ENCODE measurements around the gene STX4. TPM values are rescaled to one million over a fixed set of nuclear protein-coding genes. Genes with fewer than 3 reads are reported as not detected.

The STX4 gene, protein sequence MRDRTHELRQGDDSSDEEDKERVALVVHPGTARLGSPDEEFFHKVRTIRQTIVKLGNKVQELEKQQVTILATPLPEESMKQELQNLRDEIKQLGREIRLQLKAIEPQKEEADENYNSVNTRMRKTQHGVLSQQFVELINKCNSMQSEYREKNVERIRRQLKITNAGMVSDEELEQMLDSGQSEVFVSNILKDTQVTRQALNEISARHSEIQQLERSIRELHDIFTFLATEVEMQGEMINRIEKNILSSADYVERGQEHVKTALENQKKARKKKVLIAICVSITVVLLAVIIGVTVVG
- 10 to 100 TPM; 19.0 to 35.9 (median 25.1) TPM for total RNA-seq

DNA sequence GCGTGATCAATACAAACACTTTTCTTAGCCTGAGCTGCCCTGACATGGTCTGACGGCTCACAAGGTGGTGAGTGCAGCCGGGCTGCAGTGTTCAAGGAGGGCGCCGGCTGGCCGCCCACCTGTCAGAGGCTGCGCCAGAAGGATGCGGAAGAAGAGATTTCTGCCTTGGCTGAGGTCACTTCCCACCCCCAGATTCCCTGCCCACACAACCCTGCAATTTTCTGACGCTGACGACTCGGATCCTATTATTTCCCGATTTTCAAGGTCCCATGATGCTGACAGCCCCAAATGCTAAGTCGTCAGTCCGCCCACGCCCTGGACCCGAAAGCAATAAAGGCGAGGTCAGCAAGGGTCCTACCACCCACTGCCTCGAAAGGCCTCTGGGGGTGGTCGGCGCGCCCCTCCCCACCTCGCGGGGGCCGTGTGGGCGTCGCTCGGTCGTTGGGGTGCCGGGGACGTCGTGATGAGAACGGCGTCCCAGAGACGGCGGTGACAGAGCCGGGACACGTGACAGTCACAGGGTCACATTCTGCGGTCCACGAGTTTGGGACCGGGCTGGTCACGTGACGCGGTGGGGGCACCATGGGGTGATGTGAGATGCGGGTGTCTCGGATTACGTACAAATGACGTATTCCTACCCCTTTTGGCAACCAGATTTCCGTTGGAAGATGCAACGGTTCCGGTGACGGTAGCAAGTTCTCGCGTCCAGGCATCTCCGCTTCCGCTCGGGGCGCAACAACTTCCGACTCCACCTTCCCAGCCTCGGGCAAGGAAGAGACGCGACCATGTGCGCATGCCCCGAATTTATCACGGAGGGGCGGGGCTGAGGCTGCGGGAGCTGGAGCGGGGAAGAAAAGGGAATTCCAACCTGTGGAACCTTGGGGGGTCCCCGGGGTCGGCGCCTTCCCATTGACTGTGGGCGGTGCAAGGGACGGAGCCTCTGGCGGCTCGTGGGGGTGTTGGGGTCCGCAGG, at the start of gene STX4:
TSS of gene STX4 (plus strand) at position 823 of the 973 bp plus-strand sequence. CDS start 248 bp downstream, outside the sequence.
- Histone ChIP-seq H3K4me3 (peak within 1 kb of the TSS; percentile 59 to 99 (median 88)), H3K27ac (peak within 1 kb of the TSS; percentile 89 to 97 (median 95)), H3K36me3 (peaks cover 8 to 35% (median 9%) of the 10 kb centered on the region in 3 donors), H3K4me1 (peaks cover 10 to 38% (median 17%) of the 10 kb centered on the region in 3 donors), H3K27me3 (no peaks in the 10 kb centered on the region), H3K9me3 (no peaks in the 10 kb centered on the region)
- WGBS, 2 donors, result 0 to 1% methylated on average over 19 to 31 of the region's 75 CpGs
- intact Hi-C loops (cut with DNase I), result no loop called here
- peak; percentile 91 for DNase-seq
- TF ChIP-seq POLR2A (IDR thresholded peaks at IDR 0.05), result peak in 2 of 4 donors; percentile 31 to 64
- TF ChIP-seq, protein P1, sequence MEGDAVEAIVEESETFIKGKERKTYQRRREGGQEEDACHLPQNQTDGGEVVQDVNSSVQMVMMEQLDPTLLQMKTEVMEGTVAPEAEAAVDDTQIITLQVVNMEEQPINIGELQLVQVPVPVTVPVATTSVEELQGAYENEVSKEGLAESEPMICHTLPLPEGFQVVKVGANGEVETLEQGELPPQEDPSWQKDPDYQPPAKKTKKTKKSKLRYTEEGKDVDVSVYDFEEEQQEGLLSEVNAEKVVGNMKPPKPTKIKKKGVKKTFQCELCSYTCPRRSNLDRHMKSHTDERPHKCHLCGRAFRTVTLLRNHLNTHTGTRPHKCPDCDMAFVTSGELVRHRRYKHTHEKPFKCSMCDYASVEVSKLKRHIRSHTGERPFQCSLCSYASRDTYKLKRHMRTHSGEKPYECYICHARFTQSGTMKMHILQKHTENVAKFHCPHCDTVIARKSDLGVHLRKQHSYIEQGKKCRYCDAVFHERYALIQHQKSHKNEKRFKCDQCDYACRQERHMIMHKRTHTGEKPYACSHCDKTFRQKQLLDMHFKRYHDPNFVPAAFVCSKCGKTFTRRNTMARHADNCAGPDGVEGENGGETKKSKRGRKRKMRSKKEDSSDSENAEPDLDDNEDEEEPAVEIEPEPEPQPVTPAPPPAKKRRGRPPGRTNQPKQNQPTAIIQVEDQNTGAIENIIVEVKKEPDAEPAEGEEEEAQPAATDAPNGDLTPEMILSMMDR (IDR thresholded peaks at IDR 0.05), result peak in 1 of 6 experiments; percentile 19

DNA sequence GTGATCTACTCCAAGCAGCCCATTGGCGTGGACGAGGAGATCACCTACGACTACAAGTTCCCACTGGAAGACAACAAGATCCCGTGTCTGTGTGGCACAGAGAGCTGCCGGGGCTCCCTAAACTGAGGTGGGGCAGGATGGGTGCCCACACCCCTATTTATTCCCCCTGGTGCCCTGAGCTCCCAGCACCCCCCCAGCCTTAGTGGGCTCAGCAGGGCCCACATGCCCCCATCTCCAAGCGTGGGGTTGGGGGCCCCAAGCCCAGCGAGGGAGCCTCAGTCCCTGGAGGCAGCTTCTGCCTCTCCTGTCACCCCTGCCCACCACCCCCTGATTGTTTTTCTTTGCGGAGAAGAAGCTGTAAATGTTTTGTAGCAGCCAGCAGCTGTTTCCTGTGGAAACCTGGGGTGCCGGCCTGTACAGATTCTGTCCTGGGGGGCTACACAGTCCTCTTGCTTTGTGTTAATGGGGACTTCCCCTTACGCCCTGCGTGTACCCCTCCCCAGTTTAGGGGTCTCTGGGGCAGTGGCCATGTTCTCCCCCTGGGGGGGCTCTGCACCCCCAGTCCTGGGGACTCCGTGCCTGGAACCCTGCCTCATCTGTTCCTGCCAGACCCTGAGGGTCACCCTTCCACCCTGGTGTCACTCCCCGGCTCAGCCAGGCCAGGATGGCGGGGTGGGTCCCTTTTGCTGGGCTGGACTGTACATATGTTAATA, 49.3 kb upstream of the STX4 start:
- Histone ChIP-seq H3K4me3 (no peak overlapping the region), H3K27ac (no peak overlapping the region), H3K27me3 (no peaks in the 10 kb centered on the region), H3K9me3 (no peaks in the 10 kb centered on the region), H3K4me1 (peaks cover 7 to 23% (median 8%) of the 10 kb centered on the region in 3 donors), H3K36me3 (peaks cover 16 to 73% (median 24%) of the 10 kb centered on the region in 3 donors)
- 72 to 77% methylated on average over 3 to 7 of the region's 14 CpGs for WGBS, 2 donors
- intact Hi-C loops (cut with DNase I), result no loop called here
- TF ChIP-seq, protein P1 (IDR thresholded peaks at IDR 0.05), result no peak
- TF ChIP-seq POLR2A (IDR thresholded peaks at IDR 0.05), result no peak
- no peak for DNase-seq

DNA sequence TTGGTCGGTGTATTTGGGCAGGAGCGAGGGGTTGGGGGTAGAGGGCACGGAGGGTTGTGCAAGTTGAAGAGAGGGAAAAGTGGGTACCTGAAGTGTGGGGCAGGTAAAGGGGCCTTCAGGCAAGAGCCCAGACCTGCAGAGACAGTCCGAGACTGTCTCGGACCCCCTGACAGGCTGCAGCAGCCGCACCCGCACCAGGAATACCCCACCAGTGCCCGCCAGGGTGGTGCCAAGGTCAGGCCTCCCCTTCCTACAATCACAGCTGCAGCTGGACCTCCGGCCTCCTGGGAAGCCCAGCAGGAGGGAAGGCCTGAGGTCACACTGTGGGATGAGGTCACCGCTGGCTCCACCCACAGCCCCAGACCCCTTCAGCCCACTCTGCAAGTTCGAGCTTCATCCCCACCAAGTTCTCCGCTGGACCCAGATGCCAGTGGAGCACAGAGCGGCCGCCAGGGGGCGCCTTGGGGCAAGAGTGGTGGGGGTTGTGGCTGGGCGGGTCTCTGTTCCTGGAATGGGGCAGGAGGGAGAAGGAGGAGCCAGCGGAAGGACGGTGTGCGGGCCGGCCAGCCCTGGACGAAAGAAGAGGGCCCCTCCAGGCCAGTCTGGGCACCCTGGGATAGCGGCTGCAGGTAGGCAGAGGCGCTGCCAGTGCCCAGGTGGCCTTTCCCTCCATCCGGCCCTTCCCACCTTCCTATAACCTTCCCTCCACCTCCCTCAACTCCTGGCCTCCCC, 48.5 kb upstream of the STX4 start, which contains the start of gene HSD3B7:
TSS of gene HSD3B7 (plus strand) at position 539 of the 732 bp plus-strand sequence. CDS start 452 bp downstream, outside the sequence.
- intact Hi-C loops (cut with DNase I), result loop anchor here (5.0 kb wide), 2 partner anchors 157 to 457 kb away; partner anchors contain the start of gene ZNF843
- DNase-seq, result peak; percentile 24
- no peak for TF ChIP-seq POLR2A (IDR thresholded peaks at IDR 0.05)
- TF ChIP-seq, protein P1 (IDR thresholded peaks at IDR 0.05), result peak; percentile 92 to 97 (median 96)
- peaks cover 10 to 66% (median 24%) of the 10 kb centered on the region in 3 donors for H3K36me3 ChIP-seq
- no peaks in the 10 kb centered on the region for H3K27me3 ChIP-seq
- WGBS, 2 donors, result 36 to 48% methylated on average over 6 to 11 of the region's 24 CpGs
- H3K27ac ChIP-seq, result peak within 1 kb of the TSS; percentile 62 to 83 (median 78)
- H3K9me3 ChIP-seq, result no peaks in the 10 kb centered on the region
- peaks cover 7 to 23% (median 8%) of the 10 kb centered on the region in 3 donors for H3K4me1 ChIP-seq
- H3K4me3 ChIP-seq, result peak within 1 kb of the TSS; percentile 31 to 68 (median 56)

DNA sequence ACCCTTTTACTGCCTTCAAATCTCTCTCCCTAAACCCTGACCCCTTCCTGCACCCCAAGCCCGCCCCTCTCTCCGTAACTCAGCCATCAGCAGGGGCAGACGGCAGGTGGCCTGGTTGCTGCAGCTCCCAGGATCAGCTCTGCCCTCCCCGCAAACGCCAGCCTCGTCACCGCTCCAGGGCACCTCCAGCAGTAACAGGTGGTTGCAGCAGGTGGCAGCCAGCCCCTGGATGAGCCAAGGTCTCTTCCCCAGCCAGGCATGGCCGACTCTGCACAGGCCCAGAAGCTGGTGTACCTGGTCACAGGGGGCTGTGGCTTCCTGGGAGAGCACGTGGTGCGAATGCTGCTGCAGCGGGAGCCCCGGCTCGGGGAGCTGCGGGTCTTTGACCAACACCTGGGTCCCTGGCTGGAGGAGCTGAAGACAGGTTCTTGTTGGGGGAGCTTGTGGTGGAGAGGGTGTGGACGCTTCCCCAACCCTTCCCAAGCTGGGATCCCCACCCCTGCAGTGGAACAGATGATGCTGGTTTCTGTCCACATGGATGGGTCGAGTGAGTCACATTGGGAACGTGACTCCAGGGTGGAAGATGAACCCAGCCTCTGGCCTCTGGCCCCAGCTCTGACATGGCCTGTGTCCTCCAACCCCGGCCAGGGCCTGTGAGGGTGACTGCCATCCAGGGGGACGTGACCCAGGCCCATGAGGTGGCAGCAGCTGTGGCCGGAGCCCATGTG, 47.8 kb upstream of the STX4 start:
- no peak for DNase-seq
- 28% methylated on average over 5 of the region's 20 CpGs; no CpG with 5 or more reads in 1 of the 2 donors for WGBS, 2 donors
- H3K27ac ChIP-seq, result peak overlapping the region; percentile 62 to 83 (median 78)
- peak overlapping the region; percentile 31 to 68 (median 56) for H3K4me3 ChIP-seq
- intact Hi-C loops (cut with DNase I), result loop anchor here (5.0 kb wide), 2 partner anchors 157 to 457 kb away; partner anchors contain the start of gene ZNF843
- H3K9me3 ChIP-seq, result no peaks in the 10 kb centered on the region
- H3K36me3 ChIP-seq, result peaks cover 10 to 58% (median 18%) of the 10 kb centered on the region in 3 donors
- H3K27me3 ChIP-seq, result no peaks in the 10 kb centered on the region
- H3K4me1 ChIP-seq, result peaks cover 7 to 23% (median 8%) of the 10 kb centered on the region in 3 donors
- TF ChIP-seq, protein P1 (IDR thresholded peaks at IDR 0.05), result peak in 3 of 6 experiments; percentile 7 to 37 (median 30)
- TF ChIP-seq POLR2A (IDR thresholded peaks at IDR 0.05), result no peak

All from esophagus squamous epithelium (tissue), 5 donors.